PC-9 (cell line): ENCODE results near the gene TMEM135.

Experiments
- EZH2 ChIP-seq: fragments of 200-600 bp; sonication (generic); IDR thresholded peaks from 2 replicates; pipeline ENCODE4 v1.8.0; 2017; ENCODE audit warnings: antibody characterized with exemption, low read depth
- TF ChIP-seq, protein P1 (sequence below): fragments of 200-600 bp; sonication (generic); conservative IDR thresholded peaks from 2 replicates; pipeline ENCODE4 v1.6.1; 2017; ENCODE audit warnings: mixed run types, antibody characterized with exemption, mild to moderate bottlenecking, moderate library complexity

DNA sequence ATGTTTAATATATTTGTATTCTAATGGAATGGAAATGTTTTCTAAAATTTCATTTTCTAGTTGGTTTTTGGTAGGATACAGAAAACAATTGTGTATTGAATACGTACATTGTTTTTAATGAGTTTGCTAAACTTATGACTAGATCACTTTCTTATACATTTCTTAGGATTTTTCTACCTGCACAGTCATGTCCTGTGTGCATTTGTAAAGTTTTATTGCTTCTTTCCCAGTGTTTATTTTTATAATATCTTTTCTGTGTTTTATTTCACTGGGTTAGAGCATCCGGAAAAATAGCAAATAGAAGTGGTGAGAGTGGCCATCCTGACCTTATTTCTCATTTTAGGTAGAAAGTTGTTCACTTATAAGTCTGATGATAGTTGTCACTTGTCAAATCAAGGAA is 103.6 kb downstream of the TMEM135 start:
- TF ChIP-seq, protein P1, sequence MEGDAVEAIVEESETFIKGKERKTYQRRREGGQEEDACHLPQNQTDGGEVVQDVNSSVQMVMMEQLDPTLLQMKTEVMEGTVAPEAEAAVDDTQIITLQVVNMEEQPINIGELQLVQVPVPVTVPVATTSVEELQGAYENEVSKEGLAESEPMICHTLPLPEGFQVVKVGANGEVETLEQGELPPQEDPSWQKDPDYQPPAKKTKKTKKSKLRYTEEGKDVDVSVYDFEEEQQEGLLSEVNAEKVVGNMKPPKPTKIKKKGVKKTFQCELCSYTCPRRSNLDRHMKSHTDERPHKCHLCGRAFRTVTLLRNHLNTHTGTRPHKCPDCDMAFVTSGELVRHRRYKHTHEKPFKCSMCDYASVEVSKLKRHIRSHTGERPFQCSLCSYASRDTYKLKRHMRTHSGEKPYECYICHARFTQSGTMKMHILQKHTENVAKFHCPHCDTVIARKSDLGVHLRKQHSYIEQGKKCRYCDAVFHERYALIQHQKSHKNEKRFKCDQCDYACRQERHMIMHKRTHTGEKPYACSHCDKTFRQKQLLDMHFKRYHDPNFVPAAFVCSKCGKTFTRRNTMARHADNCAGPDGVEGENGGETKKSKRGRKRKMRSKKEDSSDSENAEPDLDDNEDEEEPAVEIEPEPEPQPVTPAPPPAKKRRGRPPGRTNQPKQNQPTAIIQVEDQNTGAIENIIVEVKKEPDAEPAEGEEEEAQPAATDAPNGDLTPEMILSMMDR = no peak
- no peak for TF ChIP-seq EZH2
